HepG2 (cell line): ENCODE data around the gene RHBDD1. TPM values are rescaled to one million over a fixed set of nuclear protein-coding genes. Genes with fewer than 3 reads are reported as not detected.
A peak's percentile ranks its signal among the peaks of the same experiment; 100 is the strongest.

Experiments
- ARID2 ChIP-seq: sonication (generic); formaldehyde crosslinking; IDR thresholded peaks from 2 replicates; pipeline ENCODE4 v1.8.1; 2022; ENCODE audit warnings: mild to moderate bottlenecking, missing genetic modification reagents, borderline replicate concordance
- BORCS8-MEF2B ChIP-seq: sonication (generic); formaldehyde crosslinking; IDR thresholded peaks from 2 replicates; pipeline ENCODE4 v1.8.0; 2022; ENCODE audit warnings: mild to moderate bottlenecking, missing genetic modification reagents
- FOSL1 ChIP-seq: sonication (generic); formaldehyde crosslinking; IDR thresholded peaks from 2 replicates; pipeline ENCODE4 v1.9.0; 2021; ENCODE audit warnings: missing genetic modification reagents, borderline replicate concordance
- FOXA3 ChIP-seq: IDR thresholded peaks from 2 replicates; pipeline ENCODE4 v1.6.1; 2016; ENCODE audit warnings: missing genetic modification reagents, missing compliant biosample characterization
- GABPA ChIP-seq, 2 experiments: IDR thresholded peaks; 2 replicates each; pipeline ENCODE4 v1.6.1; 2011 to 2016; ENCODE audit warnings: low read depth in 2 of 2, low read length in 1 of 2, missing biosample characterization in 1 of 2, missing genetic modification characterization in 1 of 2
- GATA4 ChIP-seq: sonication (generic); IDR thresholded peaks from 2 replicates; pipeline ENCODE4 v1.6.1; 2016; ENCODE audit warnings: antibody characterized with exemption, low read depth, borderline replicate concordance
- JDP2 ChIP-seq: sonication (generic); formaldehyde crosslinking; IDR thresholded peaks from 2 replicates; pipeline ENCODE4 v1.8.1; 2022; ENCODE audit warnings: missing genetic modification reagents, borderline replicate concordance
- JUN ChIP-seq: sonication (generic); formaldehyde crosslinking; IDR thresholded peaks from 2 replicates; pipeline ENCODE4 v1.4.0; 2020; ENCODE audit warnings: mild to moderate bottlenecking, missing genetic modification reagents
- KLF16 ChIP-seq, 2 experiments: sonication (generic) in 1 of 2; formaldehyde crosslinking in 1 of 2; IDR thresholded peaks; 2 replicates each; pipeline versions ENCODE4 v1.6.1 to v1.8.0; 2016 to 2023; ENCODE audit warnings: missing genetic modification reagents in 2 of 2, missing compliant biosample characterization in 1 of 2
- MAF1 ChIP-seq: sonication (generic); formaldehyde crosslinking; IDR thresholded peaks from 2 replicates; pipeline ENCODE4 v1.5.0; 2020; ENCODE audit warnings: missing genetic modification reagents, borderline replicate concordance
- MEIS1 ChIP-seq: sonication (generic); formaldehyde crosslinking; IDR thresholded peaks from 2 replicates; pipeline ENCODE4 v1.9.0; 2021; ENCODE audit warnings: mild to moderate bottlenecking, missing genetic modification reagents, moderate library complexity, borderline replicate concordance
- MLLT10 ChIP-seq: sonication (generic); formaldehyde crosslinking; IDR thresholded peaks from 2 replicates; pipeline ENCODE4 v1.4.0; 2020; ENCODE audit warnings: missing genetic modification reagents
- MXI1 ChIP-seq: IDR thresholded peaks from 3 replicates; pipeline ENCODE4 v1.6.1; 2012; ENCODE audit warnings: low read depth, low read length, inconsistent platforms, borderline replicate concordance
- SAP130 ChIP-seq: IDR thresholded peaks from 2 replicates; pipeline ENCODE4 v1.6.1; 2016; ENCODE audit warnings: low read depth
- SMC3 ChIP-seq: IDR thresholded peaks from 2 replicates; pipeline ENCODE4 v1.6.1; 2011; ENCODE audit warnings: low read length, improper control_type of control experiment
- TARDBP ChIP-seq: sonication (generic); formaldehyde crosslinking; IDR thresholded peaks from 2 replicates; pipeline ENCODE4 v1.8.0; 2022; ENCODE audit warnings: mild to moderate bottlenecking, missing genetic modification reagents
- THYN1 ChIP-seq: sonication (generic); formaldehyde crosslinking; IDR thresholded peaks from 2 replicates; pipeline ENCODE4 v1.8.1; 2023; ENCODE audit warnings: low read depth, mild to moderate bottlenecking, moderate library complexity, missing genetic modification reagents, borderline replicate concordance
- ZBTB38 ChIP-seq: sonication (generic); formaldehyde crosslinking; IDR thresholded peaks from 2 replicates; pipeline ENCODE4 v1.5.1; 2020; ENCODE audit warnings: mild to moderate bottlenecking, missing genetic modification reagents
- ZFP36 ChIP-seq: fragments of 150-350 bp; IDR thresholded peaks from 2 replicates; pipeline ENCODE4 v1.6.1; 2018; ENCODE audit warnings: borderline replicate concordance, low read length, low read depth; ENCODE audit not compliant: partially characterized antibody
- ZKSCAN5 ChIP-seq: sonication (generic); formaldehyde crosslinking; IDR thresholded peaks from 2 replicates; pipeline ENCODE4 v1.5.1; 2020; ENCODE audit warnings: mild to moderate bottlenecking, missing genetic modification reagents
- ZNF160 ChIP-seq: sonication (generic); formaldehyde crosslinking; IDR thresholded peaks from 2 replicates; pipeline ENCODE4 v1.8.0; 2022; ENCODE audit warnings: mild to moderate bottlenecking, inconsistent platforms, missing genetic modification reagents
- ZNF232 ChIP-seq: sonication (generic); formaldehyde crosslinking; IDR thresholded peaks from 2 replicates; pipeline ENCODE4 v1.4.0; 2020; ENCODE audit warnings: missing genetic modification reagents, borderline replicate concordance
- ZNF563 ChIP-seq: sonication (generic); formaldehyde crosslinking; IDR thresholded peaks from 2 replicates; pipeline ENCODE4 v1.8.0; 2022; ENCODE audit warnings: mild to moderate bottlenecking, moderate library complexity, missing genetic modification reagents
- ZNF615 ChIP-seq: sonication (generic); formaldehyde crosslinking; IDR thresholded peaks from 2 replicates; pipeline ENCODE4 v1.5.0; 2020; ENCODE audit warnings: mild to moderate bottlenecking, missing genetic modification reagents, borderline replicate concordance
- polyA plus RNA-seq, 8 experiments: library from polyadenylated mRNA; depleted of rRNA in 3 of 8; stranded (reverse) in 7 of 8; unstranded in 1 of 8; fragments of >200 nt; fragmentation: Illumina TruSeq in 4 of 8; extraction: Trizol in 4 of 8; gene quantifications; 2 replicates each; pipeline versions ENCODE4 v1.2.1 to v1.2.3, GENCODE V29; 2011 to 2016; ENCODE audit warnings: low read depth in 4 of 8, missing spikeins in 1 of 8, mixed read lengths in 1 of 8; ENCODE audit not compliant: insufficient read depth in 1 of 8
- total RNA-seq, 5 experiments: library from RNA; depleted of rRNA; stranded (reverse); fragments of >200 nt; fragmentation: Illumina TruSeq; extraction: Trizol; gene quantifications; 2 replicates each; pipeline ENCODE4 v1.2.3, GENCODE V29; 2016; ENCODE audit warnings: low read depth in 1 of 5
- TF ChIP-seq, protein P1 (sequence below): IDR thresholded peaks from 2 replicates; pipeline ENCODE4 v1.6.1; 2016
- TF ChIP-seq, protein P2 (sequence below): sonication (generic); formaldehyde crosslinking; conservative IDR thresholded peaks from 2 replicates; pipeline ENCODE4 v1.8.0; 2022; ENCODE audit warnings: mild to moderate bottlenecking, moderate library complexity, missing genetic modification reagents
- TF ChIP-seq, protein P3 (sequence below): IDR thresholded peaks from 2 replicates; pipeline ENCODE4 v1.6.1; 2016; ENCODE audit warnings: low read depth, borderline replicate concordance
- TF ChIP-seq, protein P4 (sequence below): sonication (generic); formaldehyde crosslinking; IDR thresholded peaks from 2 replicates; pipeline ENCODE4 v1.4.0; 2020; ENCODE audit warnings: missing genetic modification reagents

Gene RHBDD1
- total and polyA plus RNA-seq, 2 of the 13 experiments (the other 11 are each of a cell fraction or from before 2014, with no cell fraction given), result 8.2 to 9.5 TPM

DNA sequence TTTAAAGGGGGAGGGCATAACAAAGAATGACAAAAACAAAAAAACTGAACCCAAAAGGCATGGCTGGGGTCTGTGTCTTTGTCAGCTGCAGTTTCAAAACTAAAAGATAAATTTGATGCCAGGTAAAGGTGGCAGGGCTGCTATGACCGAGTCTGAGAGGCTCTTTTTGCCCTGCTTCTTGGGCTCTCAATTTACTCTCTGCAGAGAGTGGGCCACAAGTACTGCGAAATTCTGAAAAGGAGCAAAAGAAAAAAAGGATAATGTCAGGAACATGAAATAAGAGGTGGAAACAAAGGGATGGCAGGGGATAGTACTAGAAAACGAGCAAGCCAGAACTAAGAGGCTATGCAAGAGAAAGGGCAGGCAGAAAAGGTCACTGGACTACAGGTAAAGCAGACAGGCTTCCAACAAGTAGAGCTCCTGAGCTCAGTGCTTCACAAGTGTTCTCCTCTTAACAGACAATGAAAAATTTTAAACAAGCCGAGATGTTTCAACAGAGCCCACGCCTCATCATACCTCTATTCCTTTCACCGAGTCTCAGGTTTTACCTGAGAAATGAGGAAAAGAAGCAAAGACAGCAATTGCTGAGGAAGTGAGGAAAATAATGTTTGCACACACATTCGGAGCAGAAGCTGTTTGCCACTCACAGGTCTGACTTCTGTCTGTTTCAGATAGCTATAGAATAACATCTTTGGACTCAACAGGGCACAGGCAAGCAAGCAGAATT, 43.5 kb upstream of the RHBDD1 start (continued):
- TF ChIP-seq, protein P1, sequence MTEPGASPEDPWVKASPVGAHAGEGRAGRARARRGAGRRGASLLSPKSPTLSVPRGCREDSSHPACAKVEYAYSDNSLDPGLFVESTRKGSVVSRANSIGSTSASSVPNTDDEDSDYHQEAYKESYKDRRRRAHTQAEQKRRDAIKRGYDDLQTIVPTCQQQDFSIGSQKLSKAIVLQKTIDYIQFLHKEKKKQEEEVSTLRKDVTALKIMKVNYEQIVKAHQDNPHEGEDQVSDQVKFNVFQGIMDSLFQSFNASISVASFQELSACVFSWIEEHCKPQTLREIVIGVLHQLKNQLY (CRISPR knock-in tag), result no peak
- TF ChIP-seq GABPA (IDR thresholded peaks at IDR 0.05; ENCODE audit: low read depth, low read length) (no peak), GABPA (CRISPR knock-in tag; IDR thresholded peaks at IDR 0.05; ENCODE audit: low read depth) (no peak), SAP130 (CRISPR knock-in tag) (0 out of 2 replicates have a peak, but pooled peaks have one; percentile 18), TARDBP (CRISPR knock-in tag) (peak; percentile 61; the same call in 1 of the 2 replicates), MLLT10 (no peak), MXI1 (no peak), KLF16 (CRISPR knock-in tag; IDR thresholded peaks at IDR 0.05) (no peak), MAF1 (no peak), GATA4 (no peak), ARID2 (0 out of 2 replicates have a peak, but pooled peaks have one; percentile 28), BORCS8-MEF2B (0 out of 2 replicates have a peak, but pooled peaks have one; percentile 11), ZKSCAN5 (CRISPR knock-in tag) (no peak), FOXA3 (CRISPR knock-in tag) (no peak), THYN1 (CRISPR knock-in tag) (no peak), MEIS1 (CRISPR knock-in tag) (no peak), JDP2 (no peak), FOSL1 (CRISPR knock-in tag) (no peak), ZNF232 (CRISPR knock-in tag) (no peak), JUN (CRISPR knock-in tag) (no peak), ZNF615 (CRISPR knock-in tag) (no peak), ZFP36 (no peak), ZBTB38 (no peak), ZNF563 (CRISPR knock-in tag) (no peak), ZNF160 (CRISPR knock-in tag) (no peak), SMC3 (no peak)
- TF ChIP-seq, protein P2, sequence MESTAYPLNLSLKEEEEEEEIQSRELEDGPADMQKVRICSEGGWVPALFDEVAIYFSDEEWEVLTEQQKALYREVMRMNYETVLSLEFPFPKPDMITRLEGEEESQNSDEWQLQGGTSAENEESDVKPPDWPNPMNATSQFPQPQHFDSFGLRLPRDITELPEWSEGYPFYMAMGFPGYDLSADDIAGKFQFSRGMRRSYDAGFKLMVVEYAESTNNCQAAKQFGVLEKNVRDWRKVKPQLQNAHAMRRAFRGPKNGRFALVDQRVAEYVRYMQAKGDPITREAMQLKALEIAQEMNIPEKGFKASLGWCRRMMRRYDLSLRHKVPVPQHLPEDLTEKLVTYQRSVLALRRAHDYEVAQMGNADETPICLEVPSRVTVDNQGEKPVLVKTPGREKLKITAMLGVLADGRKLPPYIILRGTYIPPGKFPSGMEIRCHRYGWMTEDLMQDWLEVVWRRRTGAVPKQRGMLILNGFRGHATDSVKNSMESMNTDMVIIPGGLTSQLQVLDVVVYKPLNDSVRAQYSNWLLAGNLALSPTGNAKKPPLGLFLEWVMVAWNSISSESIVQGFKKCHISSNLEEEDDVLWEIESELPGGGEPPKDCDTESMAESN (CRISPR knock-in tag), result 0 out of 2 replicates have a peak, but pooled peaks have one; percentile 50
- TF ChIP-seq, protein P3, sequence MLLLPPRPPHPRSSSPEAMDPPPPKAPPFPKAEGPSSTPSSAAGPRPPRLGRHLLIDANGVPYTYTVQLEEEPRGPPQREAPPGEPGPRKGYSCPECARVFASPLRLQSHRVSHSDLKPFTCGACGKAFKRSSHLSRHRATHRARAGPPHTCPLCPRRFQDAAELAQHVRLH (CRISPR knock-in tag), result no peak
- TF ChIP-seq, protein P4, sequence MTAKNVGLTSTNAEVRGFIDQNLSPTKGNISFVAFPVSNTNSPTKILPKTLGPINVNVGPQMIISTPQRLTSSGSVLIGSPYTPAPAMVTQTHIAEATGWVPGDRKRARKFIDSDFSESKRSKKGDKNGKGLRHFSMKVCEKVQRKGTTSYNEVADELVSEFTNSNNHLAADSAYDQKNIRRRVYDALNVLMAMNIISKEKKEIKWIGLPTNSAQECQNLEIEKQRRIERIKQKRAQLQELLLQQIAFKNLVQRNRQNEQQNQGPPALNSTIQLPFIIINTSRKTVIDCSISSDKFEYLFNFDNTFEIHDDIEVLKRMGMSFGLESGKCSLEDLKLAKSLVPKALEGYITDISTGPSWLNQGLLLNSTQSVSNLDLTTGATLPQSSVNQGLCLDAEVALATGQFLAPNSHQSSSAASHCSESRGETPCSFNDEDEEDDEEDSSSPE (CRISPR knock-in tag), result no peak
